GM12878 (cell line): ENCODE measurements around the gene NMNAT1. TPM values are rescaled to one million over a fixed set of nuclear protein-coding genes. Genes with fewer than 3 reads are reported as not detected.

Experiments used
- ATAC-seq: fragments of 200-7000 bp; cut with Tn5 transposase; 3 replicates; pipeline ENCODE4 v1.9.1; 2020; ENCODE audit warnings: mild to moderate bottlenecking, moderate library complexity
- BruUV-seq: library from RNA; stranded (reverse); fragments of 400-500 nt; replicated peaks from 2 replicates; lab custom pipeline; 2021; lab: Mats Ljungman, UMichigan
- CTCF ChIA-PET: fragments of 300-600 bp; sonication (Branson Sonifier 250); formaldehyde crosslinking; extraction: SDS; loops from one replicate; lab custom pipeline; 2021; ENCODE audit warnings: inconsistent platforms; lab: Yijun Ruan, JAX
- POLR2A ChIA-PET: fragments of 350-600 bp; formaldehyde crosslinking; extraction: SDS; loops from one replicate; lab custom pipeline; 2021; ENCODE audit warnings: inconsistent platforms; lab: Charles Lee
- RAD21 ChIA-PET: fragments of 300-600 bp; sonication (Branson Sonifier 250); formaldehyde crosslinking; loops from one replicate; lab custom pipeline; 2023; ENCODE audit warnings: antibody characterized with exemption; ENCODE audit not compliant: unreplicated experiment; lab: Charles Lee
- SMC1A ChIA-PET: fragments of 300-600 bp; sonication (Branson Sonifier 250); formaldehyde crosslinking; loops from one replicate; lab custom pipeline; 2023; ENCODE audit not compliant: unreplicated experiment, uncharacterized antibody; lab: Charles Lee
- DNase-seq: peaks from one replicate; pipeline ENCODE4 v3.0.0-alpha.2; 2011; ENCODE audit warnings: low read depth, low spot score
- FAIRE-seq: peaks from 3 replicates; lab custom pipeline; 2011; peaks lifted over from hg19 to GRCh38; lab: Jason Lieb, UNC
- H2AFZ ChIP-seq: 2 replicates; pipeline ENCODE4 v1.6.0; 2011; ENCODE audit warnings: low read depth, low read length, control low read depth; ENCODE audit not compliant: control insufficient read depth
- H3K27ac ChIP-seq: 2 replicates; pipeline ENCODE4 v1.5.1; 2011; ENCODE audit warnings: control low read depth; ENCODE audit not compliant: control insufficient read depth, insufficient read depth
- H3K27me3 ChIP-seq, 2 experiments: replicated peaks in 1 of 2; 2 replicates each; pipeline versions ENCODE4 v1.6.0 to v1.6.1; 2011; ENCODE audit warnings: low read length in 1 of 2; ENCODE audit not compliant: control insufficient read depth in 2 of 2, insufficient read depth in 2 of 2
- H3K36me3 ChIP-seq, 2 experiments: 2 replicates each; pipeline ENCODE4 v1.5.1; 2011; ENCODE audit warnings: low read length in 1 of 2; ENCODE audit not compliant: control insufficient read depth in 2 of 2, insufficient read depth in 2 of 2
- H3K4me1 ChIP-seq: 2 replicates; pipeline ENCODE4 v1.6.1; 2011; ENCODE audit warnings: mild to moderate bottlenecking, low read length, moderate library complexity, mixed read lengths; ENCODE audit not compliant: control insufficient read depth, insufficient read depth
- H3K4me2 ChIP-seq: 2 replicates; pipeline ENCODE4 v1.6.0; 2011; ENCODE audit warnings: control low read depth; ENCODE audit not compliant: control insufficient read depth, insufficient read depth
- H3K4me3 ChIP-seq: fragments of 200-600 bp; sonication (generic); 2 replicates; pipeline ENCODE4 v1.5.1; 2016
- H3K79me2 ChIP-seq: 2 replicates; pipeline ENCODE4 v1.6.0; 2011; ENCODE audit warnings: low read length; ENCODE audit not compliant: control insufficient read depth, insufficient read depth
- H3K9ac ChIP-seq: 2 replicates; pipeline ENCODE4 v1.8.0; 2011; ENCODE audit warnings: low read length, control low read depth, mixed read lengths; ENCODE audit not compliant: control insufficient read depth, insufficient read depth
- H3K9me3 ChIP-seq: replicated peaks from 3 replicates; pipeline ENCODE4 v1.5.1; 2011; ENCODE audit warnings: mild to moderate bottlenecking, low read length; ENCODE audit not compliant: control insufficient read depth, insufficient read depth
- H4K20me1 ChIP-seq: 2 replicates; pipeline ENCODE4 v1.6.0; 2011; ENCODE audit not compliant: control insufficient read depth, insufficient read depth
- ATF3 ChIP-seq: IDR thresholded peaks from 2 replicates; pipeline ENCODE4 v1.6.1; 2011; ENCODE audit warnings: low read depth, mild to moderate bottlenecking, low read length, moderate library complexity, borderline replicate concordance; ENCODE audit errors: extremely low read depth
- BHLHE40 ChIP-seq, 2 experiments: fragments of 450-650 bp in 1 of 2; IDR thresholded peaks; 2 replicates each; pipeline ENCODE4 v1.6.1; 2011 to 2017; ENCODE audit warnings: low read depth in 2 of 2, borderline replicate concordance in 1 of 2, improper control_type of control experiment in 1 of 2, low read length in 1 of 2, mild to moderate bottlenecking in 1 of 2
- CBFB ChIP-seq: IDR thresholded peaks from 2 replicates; pipeline ENCODE4 v1.6.1; 2016; ENCODE audit warnings: antibody characterized with exemption, low read depth
- DPF2 ChIP-seq: fragments of 450-650 bp; IDR thresholded peaks from 2 replicates; pipeline ENCODE4 v1.6.1; 2017; ENCODE audit warnings: mild to moderate bottlenecking
- LARP7 ChIP-seq: fragments of 450-650 bp; IDR thresholded peaks from 2 replicates; pipeline ENCODE4 v1.6.1; 2017; ENCODE audit warnings: mild to moderate bottlenecking
- MYC ChIP-seq: IDR thresholded peaks from 2 replicates; pipeline ENCODE4 v1.6.1; 2011; ENCODE audit warnings: mild to moderate bottlenecking, low read length, moderate library complexity, inconsistent platforms; ENCODE audit not compliant: insufficient read depth, insufficient replicate concordance, insufficient read length, severe bottlenecking
- NFXL1 ChIP-seq: fragments of 450-650 bp; IDR thresholded peaks from 2 replicates; pipeline ENCODE4 v1.6.1; 2017; ENCODE audit warnings: antibody characterized with exemption, mild to moderate bottlenecking, borderline replicate concordance
- RAD21 ChIP-seq: IDR thresholded peaks from 2 replicates; pipeline ENCODE4 v1.6.1; 2011; ENCODE audit warnings: mild to moderate bottlenecking, low read depth, low read length, moderate library complexity; ENCODE audit not compliant: insufficient read depth
- STAT3 ChIP-seq: IDR thresholded peaks from 2 replicates; pipeline ENCODE4 v1.6.1; 2011; ENCODE audit warnings: low read depth, low read length, improper control_type of control experiment
- SUPT20H ChIP-seq: IDR thresholded peaks from 2 replicates; pipeline ENCODE4 v1.6.1; 2011; ENCODE audit warnings: low read depth, mild to moderate bottlenecking, low read length, moderate library complexity, borderline replicate concordance; ENCODE audit not compliant: control insufficient read depth
- ZNF207 ChIP-seq: fragments of 450-650 bp; IDR thresholded peaks from 2 replicates; pipeline ENCODE4 v1.6.1; 2014; ENCODE audit warnings: antibody characterized with exemption, mild to moderate bottlenecking, borderline replicate concordance
- ZZZ3 ChIP-seq: IDR thresholded peaks from 2 replicates; pipeline ENCODE4 v1.6.1; 2011; ENCODE audit warnings: low read depth; ENCODE audit not compliant: control insufficient read depth, insufficient read length
- WGBS: methylation state at CpG from one replicate; pipeline ENCODE4 v1.1.6; 2016; ENCODE audit warnings: low lambda C conversion rate; ENCODE audit not compliant: insufficient replicate concordance, insufficient coverage; ENCODE audit errors: missing lambda C conversion rate; 5-methylcytosine and 5-hydroxymethylcytosine counted together
- in situ Hi-C: fragments of 300-500 bp; cut with MboI; formaldehyde crosslinking; loops from 9 replicates; pipeline ENCODE4 v1.14.3; 2018; ENCODE audit warnings: mixed read lengths
- intact Hi-C: fragments of 100-400 bp; cut with micrococcal nuclease; formaldehyde crosslinking; loops from one replicate; pipeline ENCODE4 v1.14.2; 2022; ENCODE audit not compliant: unreplicated experiment
- polyA plus RNA-seq, 11 experiments: library from polyadenylated mRNA; depleted of rRNA in 4 of 11; unstranded in 6 of 11; stranded (reverse) in 5 of 11; fragments of >200 nt; fragmentation: Nextera tagmentation in 4 of 11; fragmentation: Illumina TruSeq in 1 of 11; extraction: Ambion mirVana in 4 of 11; extraction: Trizol in 1 of 11; gene quantifications; 1 replicate in 1 of 11; 2 replicates in 10 of 11; pipeline versions ENCODE4 v1.2.1 to v1.2.3, GENCODE V29; 2011 to 2016; ENCODE audit warnings: inconsistent platforms in 2 of 11, missing spikeins in 2 of 11, low read depth in 1 of 11
- total RNA-seq, 4 experiments: library from RNA; depleted of rRNA in 3 of 4; stranded (reverse); fragments of >200 nt in 3 of 4; fragmentation: Illumina TruSeq in 1 of 4; extraction: Trizol in 1 of 4; gene quantifications; 2 replicates each; pipeline versions ENCODE4 v1.2.1 to v1.2.3, GENCODE V29; 2013 to 2021
- TF ChIP-seq, protein P1 (sequence below): IDR thresholded peaks from 2 replicates; pipeline ENCODE4 v1.6.1; 2011; ENCODE audit warnings: low read depth, low read length, improper control_type of control experiment, borderline replicate concordance

The NMNAT1 gene
- total and polyA plus RNA-seq, 10 of the 15 experiments (the other 5 are each of a cell fraction or from before 2014, with no cell fraction given) = 7.2 to 16.7 (median 11.7) TPM

DNA sequence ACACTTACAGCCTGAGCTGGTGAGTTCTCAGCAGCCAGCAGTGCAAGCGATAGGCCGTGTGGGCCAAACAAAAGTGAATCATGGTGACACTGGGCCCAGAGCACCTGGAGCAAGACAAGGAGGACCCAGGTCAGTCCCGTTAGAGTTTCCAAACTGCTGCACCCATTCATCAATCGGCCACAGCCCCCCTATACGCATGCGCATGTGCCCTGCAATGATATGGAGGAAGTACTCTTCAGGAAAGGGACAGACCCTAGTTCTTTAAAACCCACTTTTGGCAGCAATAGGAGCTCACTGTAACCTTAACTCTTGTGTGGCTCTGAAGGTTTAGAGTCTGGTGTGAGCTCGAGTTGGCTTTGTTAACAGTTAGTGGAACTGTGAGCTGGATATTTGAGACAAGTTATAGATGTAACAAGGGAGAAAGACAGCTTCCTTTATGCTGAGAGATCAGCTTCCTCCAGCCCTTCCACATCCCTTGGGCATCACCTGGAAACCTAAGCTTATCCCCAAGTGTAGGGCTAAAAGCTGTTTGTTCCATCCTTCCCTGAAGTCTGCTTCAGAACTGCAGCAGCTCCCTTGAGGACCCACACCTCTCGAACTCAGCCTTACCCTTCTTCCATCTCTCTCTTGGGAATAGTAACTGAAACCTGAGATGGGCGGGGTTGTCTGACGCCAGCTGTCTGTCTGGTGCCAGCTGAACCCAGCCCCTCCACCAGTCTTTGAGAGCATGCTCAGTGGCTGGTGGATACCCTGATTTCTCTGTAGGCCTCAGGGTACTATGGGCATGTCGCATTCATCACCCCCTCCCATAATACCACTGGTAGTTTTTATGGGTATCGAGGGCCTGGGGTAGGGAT lies 17.7 kb downstream of the NMNAT1 start (continued):
- TF ChIP-seq ZZZ3 (no peak), BHLHE40 (IDR thresholded peaks at IDR 0.05; ENCODE audit: borderline replicate concordance in 1 of 2, low read depth in 2 of 2, low read length in 1 of 2) (peak in 1 of 2 experiments; percentile 7; a peak in 1 of 4 replicates)

- Histone ChIP-seq H2AFZ (no peak overlapping the region), H3K36me3 (no peaks in the 10 kb centered on the region; a peak in 1 of 4 replicates), H4K20me1 (no peaks in the 10 kb centered on the region), H3K4me1 (no peaks in the 10 kb centered on the region), H3K9ac (no peak overlapping the region), H3K9me3 (no peaks in the 10 kb centered on the region), H3K79me2 (no peaks in the 10 kb centered on the region), H3K27me3 (no peaks in the 10 kb centered on the region), H3K4me2 (no peak overlapping the region), H3K4me3 (no peak overlapping the region), H3K27ac (no peak overlapping the region)
- FAIRE-seq (no peak), DNase-seq (no peak), ATAC-seq (no peak)
- intact Hi-C loops (no loop called here), in situ Hi-C loops (no loop called here)
- ChIA-PET POLR2A (no interaction called here), CTCF (interaction anchor here (0.6 kb wide), 1 partner anchor 118 kb away, joined by 3 read pairs; no protein-coding TSS in a partner anchor), RAD21 (no interaction called here), SMC1A (no interaction called here)
- BruUV-seq = no TSS peak
- WGBS = 99% methylated on average over 5 of the region's 5 CpGs
- TF ChIP-seq MYC = no peak
- no peak for TF ChIP-seq STAT3
- TF ChIP-seq, protein P1, sequence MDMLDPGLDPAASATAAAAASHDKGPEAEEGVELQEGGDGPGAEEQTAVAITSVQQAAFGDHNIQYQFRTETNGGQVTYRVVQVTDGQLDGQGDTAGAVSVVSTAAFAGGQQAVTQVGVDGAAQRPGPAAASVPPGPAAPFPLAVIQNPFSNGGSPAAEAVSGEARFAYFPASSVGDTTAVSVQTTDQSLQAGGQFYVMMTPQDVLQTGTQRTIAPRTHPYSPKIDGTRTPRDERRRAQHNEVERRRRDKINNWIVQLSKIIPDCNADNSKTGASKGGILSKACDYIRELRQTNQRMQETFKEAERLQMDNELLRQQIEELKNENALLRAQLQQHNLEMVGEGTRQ = no peak
- TF ChIP-seq LARP7 = no peak
- no peak for TF ChIP-seq SUPT20H
- TF ChIP-seq NFXL1 = no peak
- TF ChIP-seq ATF3 = no peak
- TF ChIP-seq RAD21 = no peak
- no peak for TF ChIP-seq CBFB
- no peak for TF ChIP-seq DPF2
- no peak for TF ChIP-seq ZNF207
Observed at GRCh38 chr1:9984253-9984652, 41.0 kb downstream of the NMNAT1 start.
